ENCODE measurements around the gene DMD. TPM values are rescaled to one million over a fixed set of nuclear protein-coding genes. Genes with fewer than 3 reads are reported as not detected.

The DMD gene
- total RNA-seq, 5 donors from 2014 or later (not counting 1 experiment from before 2014, with no cell fraction given), result 0.73 to 1.6 (median 0.88) TPM; not detected in 1

- ChIA-PET POLR2A (no interaction called here), CTCF (no interaction called here)
- H3K4me1 ChIP-seq (ENCODE audit: control insufficient read depth in 1 of 2, extremely low read depth in 1 of 2, insufficient read depth in 2 of 2, low read length in 2 of 2), result no peaks in the 10 kb centered on the region
- DNase-seq, result no peak
- Mint-ChIP-seq H3K4me3 (no peak overlapping the region), H3K27ac (no peak overlapping the region), H3K9me3 (no peaks in the 10 kb centered on the region), H3K36me3 (no peaks in the 10 kb centered on the region), H3K4me1 (no peaks in the 10 kb centered on the region), H3K27me3 (no peaks in the 10 kb centered on the region)
- no peaks in the 10 kb centered on the region for H3K9me3 ChIP-seq
- ATAC-seq (replicated peaks in 1 of 4), result no peak
- H3K27me3 ChIP-seq (replicated peaks in 1 of 2; ENCODE audit: control insufficient read depth in 2 of 2, extremely low read depth in 1 of 2, insufficient read depth in 2 of 2, low read length in 1 of 2), result no peaks in the 10 kb centered on the region
- WGBS (ENCODE audit: insufficient coverage), result no CpG with 5 or more reads among the region's 4 CpGs
- H3K4me3 ChIP-seq (ENCODE audit: control insufficient read depth in 1 of 2, extremely low read depth in 1 of 2, low read length in 1 of 2), result no peak overlapping the region
- H3K36me3 ChIP-seq (ENCODE audit: control insufficient read depth in 2 of 2, extremely low read depth in 1 of 2, insufficient read depth in 1 of 2, low read length in 1 of 2), result no peaks in the 10 kb centered on the region
- H3K27ac ChIP-seq (ENCODE audit: low read length), result no peak overlapping the region
Observed at GRCh38 chrX:32778965-32779364, 432.4 kb downstream of the DMD start.

DNA sequence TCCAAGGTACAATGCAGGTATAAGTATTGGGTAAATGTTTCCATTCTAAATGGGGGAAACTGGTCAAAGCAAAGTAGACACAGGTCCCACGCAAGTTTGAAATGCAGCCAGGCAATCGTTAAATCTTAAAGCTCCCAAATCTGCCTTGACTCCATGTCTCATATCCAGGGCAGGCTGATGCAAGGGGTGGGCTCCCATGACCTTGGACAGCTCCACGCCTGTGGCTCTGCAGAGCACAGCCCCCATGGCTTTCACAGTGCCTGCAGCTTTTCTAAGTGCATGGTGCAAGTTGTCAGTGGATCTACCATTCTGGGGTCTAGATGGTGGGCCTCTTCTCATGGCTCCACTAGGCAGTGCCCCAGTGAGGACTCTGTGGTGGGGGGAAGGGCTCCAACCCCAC lies 436.4 kb downstream of the DMD start:
- H3K27ac Mint-ChIP-seq, result no peak overlapping the region
- WGBS (ENCODE audit: insufficient coverage), result no CpG with 5 or more reads among the region's 3 CpGs
- ChIA-PET CTCF (no interaction called here), POLR2A (no interaction called here)
- Histone ChIP-seq H3K27ac (ENCODE audit: low read length) (no peak overlapping the region), H3K4me3 (ENCODE audit: control insufficient read depth in 1 of 2, extremely low read depth in 1 of 2, low read length in 1 of 2) (no peak overlapping the region), H3K9me3 (no peaks in the 10 kb centered on the region), H3K4me1 (ENCODE audit: control insufficient read depth in 1 of 2, extremely low read depth in 1 of 2, insufficient read depth in 2 of 2, low read length in 2 of 2) (no peaks in the 10 kb centered on the region), H3K27me3 (replicated peaks in 1 of 2; ENCODE audit: control insufficient read depth in 2 of 2, extremely low read depth in 1 of 2, insufficient read depth in 2 of 2, low read length in 1 of 2) (no peaks in the 10 kb centered on the region), H3K36me3 (ENCODE audit: control insufficient read depth in 2 of 2, extremely low read depth in 1 of 2, insufficient read depth in 1 of 2, low read length in 1 of 2) (no peaks in the 10 kb centered on the region)
- H3K4me3 Mint-ChIP-seq, result no peak overlapping the region
- H3K9me3 Mint-ChIP-seq, result peaks cover 0 to 2% (median under 1%) of the 10 kb centered on the region in 3 donors
- DNase-seq (no peak), ATAC-seq (replicated peaks in 1 of 4) (no peak)
- H3K36me3 Mint-ChIP-seq, result no peaks in the 10 kb centered on the region
- no peaks in the 10 kb centered on the region for H3K4me1 Mint-ChIP-seq
- peaks cover 0 to 2% of the 10 kb centered on the region in 2 donors for H3K27me3 Mint-ChIP-seq

DNA sequence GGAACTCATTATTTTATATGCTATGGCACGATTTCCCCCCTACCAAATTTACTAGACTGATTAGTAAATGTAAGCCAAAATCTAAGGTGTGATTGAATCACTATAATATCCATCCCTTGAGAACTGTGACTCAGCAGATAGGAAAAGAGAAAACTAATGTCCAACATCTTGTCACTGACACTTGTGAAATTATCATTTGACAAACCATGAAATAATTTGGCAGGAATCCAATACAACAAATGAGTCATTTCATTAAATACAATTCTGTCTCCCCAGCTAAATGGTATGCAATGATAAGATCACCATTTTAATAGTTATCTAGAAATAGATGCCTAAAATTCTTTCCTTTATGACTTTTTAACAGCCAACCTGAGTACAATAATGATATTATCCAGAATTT lies 462.3 kb downstream of the DMD start:
- POLR2A ChIA-PET, result no interaction called here
- H3K9me3 ChIP-seq, result no peaks in the 10 kb centered on the region
- ATAC-seq (replicated peaks in 1 of 4) (no peak), DNase-seq (no peak)
- H3K4me1 Mint-ChIP-seq, result no peaks in the 10 kb centered on the region
- no peaks in the 10 kb centered on the region for H3K36me3 Mint-ChIP-seq
- CTCF ChIA-PET, result no interaction called here
- H3K4me3 ChIP-seq (ENCODE audit: control insufficient read depth in 1 of 2, extremely low read depth in 1 of 2, low read length in 1 of 2), result no peak overlapping the region
- no peaks in the 10 kb centered on the region for H3K27me3 ChIP-seq (replicated peaks in 1 of 2; ENCODE audit: control insufficient read depth in 2 of 2, extremely low read depth in 1 of 2, insufficient read depth in 2 of 2, low read length in 1 of 2)
- no CpG with 5 or more reads among the region's 1 CpG for WGBS (ENCODE audit: insufficient coverage)
- no peak overlapping the region for H3K27ac ChIP-seq (ENCODE audit: low read length)
- no peaks in the 10 kb centered on the region for H3K36me3 ChIP-seq (ENCODE audit: control insufficient read depth in 2 of 2, extremely low read depth in 1 of 2, insufficient read depth in 1 of 2, low read length in 1 of 2)
- H3K4me1 ChIP-seq (ENCODE audit: control insufficient read depth in 1 of 2, extremely low read depth in 1 of 2, insufficient read depth in 2 of 2, low read length in 2 of 2), result no peaks in the 10 kb centered on the region
- peaks cover 0 to 6% of the 10 kb centered on the region in 2 donors for H3K27me3 Mint-ChIP-seq
- H3K27ac Mint-ChIP-seq, result no peak overlapping the region
- H3K9me3 Mint-ChIP-seq, result peaks cover 0 to 15% (median 0%) of the 10 kb centered on the region in 3 donors
- H3K4me3 Mint-ChIP-seq, result no peak overlapping the region

DNA sequence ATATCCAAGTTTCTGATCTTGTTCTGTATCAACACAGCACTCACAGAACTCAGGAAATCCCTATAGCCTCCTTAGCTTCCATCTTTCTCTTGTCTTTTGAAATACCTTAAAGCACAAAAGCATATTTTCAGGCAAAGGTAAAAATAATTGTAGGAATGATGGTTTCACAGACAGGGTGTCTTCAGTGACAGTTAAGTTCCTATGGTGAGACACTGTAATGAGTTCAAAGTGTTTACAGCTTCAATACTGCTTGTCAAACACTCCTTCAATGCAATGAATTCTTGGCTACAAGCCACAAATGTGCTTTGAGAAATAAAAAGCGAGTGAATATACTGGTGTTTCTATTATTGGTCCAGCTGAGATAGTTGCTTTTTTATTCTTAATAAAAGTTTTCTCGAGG lies 466.0 kb downstream of the DMD start:
- Mint-ChIP-seq H3K27ac (no peak overlapping the region), H3K4me1 (no peaks in the 10 kb centered on the region), H3K4me3 (no peak overlapping the region), H3K9me3 (peaks cover 0 to 8% (median under 1%) of the 10 kb centered on the region in 3 donors), H3K27me3 (no peaks in the 10 kb centered on the region), H3K36me3 (no peaks in the 10 kb centered on the region)
- no peaks in the 10 kb centered on the region for H3K36me3 ChIP-seq (ENCODE audit: control insufficient read depth in 2 of 2, extremely low read depth in 1 of 2, insufficient read depth in 1 of 2, low read length in 1 of 2)
- no peak overlapping the region for H3K4me3 ChIP-seq (ENCODE audit: control insufficient read depth in 1 of 2, extremely low read depth in 1 of 2, low read length in 1 of 2)
- CTCF ChIA-PET, result no interaction called here
- POLR2A ChIA-PET, result no interaction called here
- H3K9me3 ChIP-seq, result no peaks in the 10 kb centered on the region
- ATAC-seq (replicated peaks in 1 of 4), result no peak
- no peak for DNase-seq
- no CpG with 5 or more reads among the region's 2 CpGs for WGBS (ENCODE audit: insufficient coverage)
- no peak overlapping the region for H3K27ac ChIP-seq (ENCODE audit: low read length)
- no peaks in the 10 kb centered on the region for H3K4me1 ChIP-seq (ENCODE audit: control insufficient read depth in 1 of 2, extremely low read depth in 1 of 2, insufficient read depth in 2 of 2, low read length in 2 of 2)
- no peaks in the 10 kb centered on the region for H3K27me3 ChIP-seq (replicated peaks in 1 of 2; ENCODE audit: control insufficient read depth in 2 of 2, extremely low read depth in 1 of 2, insufficient read depth in 2 of 2, low read length in 1 of 2)

GRCh38 chrX:32744921-32745320 lies 466.4 kb downstream of the DMD start:
- no peaks in the 10 kb centered on the region for H3K36me3 ChIP-seq (ENCODE audit: control insufficient read depth in 2 of 2, extremely low read depth in 1 of 2, insufficient read depth in 1 of 2, low read length in 1 of 2)
- no peaks in the 10 kb centered on the region for H3K27me3 Mint-ChIP-seq
- ChIA-PET CTCF (no interaction called here), POLR2A (no interaction called here)
- H3K27ac ChIP-seq (ENCODE audit: low read length), result no peak overlapping the region
- no peak for ATAC-seq (replicated peaks in 1 of 4)
- H3K9me3 ChIP-seq, result no peaks in the 10 kb centered on the region
- H3K4me1 ChIP-seq (ENCODE audit: control insufficient read depth in 1 of 2, extremely low read depth in 1 of 2, insufficient read depth in 2 of 2, low read length in 2 of 2), result no peaks in the 10 kb centered on the region
- H3K9me3 Mint-ChIP-seq, result peaks cover 0 to 8% (median 3%) of the 10 kb centered on the region in 3 donors
- H3K27ac Mint-ChIP-seq, result no peak overlapping the region
- WGBS (ENCODE audit: insufficient coverage), result no CpG with 5 or more reads among the region's 1 CpG
- no peak overlapping the region for H3K4me3 ChIP-seq (ENCODE audit: control insufficient read depth in 1 of 2, extremely low read depth in 1 of 2, low read length in 1 of 2)
- DNase-seq, result no peak
- no peaks in the 10 kb centered on the region for H3K36me3 Mint-ChIP-seq
- no peaks in the 10 kb centered on the region for H3K4me1 Mint-ChIP-seq
- no peaks in the 10 kb centered on the region for H3K27me3 ChIP-seq (replicated peaks in 1 of 2; ENCODE audit: control insufficient read depth in 2 of 2, extremely low read depth in 1 of 2, insufficient read depth in 2 of 2, low read length in 1 of 2)
- H3K4me3 Mint-ChIP-seq, result no peak overlapping the region

GRCh38 chrX:32741910-32742309 lies 469.4 kb downstream of the DMD start:
- no peaks in the 10 kb centered on the region for H3K9me3 ChIP-seq
- H3K27ac ChIP-seq (ENCODE audit: low read length), result no peak overlapping the region
- Mint-ChIP-seq H3K4me3 (no peak overlapping the region), H3K36me3 (no peaks in the 10 kb centered on the region), H3K4me1 (no peaks in the 10 kb centered on the region), H3K27ac (no peak overlapping the region), H3K9me3 (peaks cover 0 to 8% (median 3%) of the 10 kb centered on the region in 3 donors), H3K27me3 (no peaks in the 10 kb centered on the region)
- DNase-seq, result no peak
- no peak overlapping the region for H3K4me3 ChIP-seq (ENCODE audit: control insufficient read depth in 1 of 2, extremely low read depth in 1 of 2, low read length in 1 of 2)
- no peak for ATAC-seq (replicated peaks in 1 of 4)
- H3K36me3 ChIP-seq (ENCODE audit: control insufficient read depth in 2 of 2, extremely low read depth in 1 of 2, insufficient read depth in 1 of 2, low read length in 1 of 2), result no peaks in the 10 kb centered on the region
- no CpG with 5 or more reads among the region's 3 CpGs for WGBS (ENCODE audit: insufficient coverage)
- ChIA-PET POLR2A (no interaction called here), CTCF (no interaction called here)
- H3K27me3 ChIP-seq (replicated peaks in 1 of 2; ENCODE audit: control insufficient read depth in 2 of 2, extremely low read depth in 1 of 2, insufficient read depth in 2 of 2, low read length in 1 of 2), result no peaks in the 10 kb centered on the region
- H3K4me1 ChIP-seq (ENCODE audit: control insufficient read depth in 1 of 2, extremely low read depth in 1 of 2, insufficient read depth in 2 of 2, low read length in 2 of 2), result no peaks in the 10 kb centered on the region

DNA sequence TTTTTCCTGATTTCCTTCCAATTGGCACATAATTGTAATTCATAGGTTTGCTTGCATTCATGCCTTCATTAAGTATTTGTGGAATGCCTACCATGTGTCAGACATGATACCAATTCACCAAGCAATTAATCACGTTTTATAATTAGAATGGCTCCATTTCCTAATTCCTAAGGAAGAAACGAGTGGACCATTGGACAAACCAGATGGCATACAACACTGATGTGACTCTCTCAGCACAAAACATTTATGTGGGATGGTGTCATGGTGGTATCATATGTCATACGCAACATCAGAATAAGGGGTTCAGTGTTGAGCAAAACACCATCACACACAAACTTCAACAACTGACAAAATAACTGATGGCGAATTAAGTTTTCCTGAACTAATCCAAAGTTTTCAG lies 502.8 kb downstream of the DMD start:
- ATAC-seq (replicated peaks in 1 of 4) (no peak), DNase-seq (no peak)
- no peaks in the 10 kb centered on the region for H3K4me1 ChIP-seq (ENCODE audit: control insufficient read depth in 1 of 2, extremely low read depth in 1 of 2, insufficient read depth in 2 of 2, low read length in 2 of 2)
- no peak overlapping the region for H3K27ac ChIP-seq (ENCODE audit: low read length)
- Mint-ChIP-seq H3K4me1 (no peaks in the 10 kb centered on the region), H3K27me3 (no peaks in the 10 kb centered on the region), H3K4me3 (no peak overlapping the region), H3K9me3 (peaks cover 0 to 3% (median 2%) of the 10 kb centered on the region in 3 donors), H3K36me3 (no peaks in the 10 kb centered on the region), H3K27ac (no peak overlapping the region)
- ChIA-PET CTCF (no interaction called here), POLR2A (no interaction called here)
- no peak overlapping the region for H3K4me3 ChIP-seq (ENCODE audit: control insufficient read depth in 1 of 2, extremely low read depth in 1 of 2, low read length in 1 of 2)
- no peaks in the 10 kb centered on the region for H3K9me3 ChIP-seq
- WGBS (ENCODE audit: insufficient coverage), result 50% methylated on average over 1 of the region's 4 CpGs
- H3K36me3 ChIP-seq (ENCODE audit: control insufficient read depth in 2 of 2, extremely low read depth in 1 of 2, insufficient read depth in 1 of 2, low read length in 1 of 2), result no peaks in the 10 kb centered on the region
- no peaks in the 10 kb centered on the region for H3K27me3 ChIP-seq (replicated peaks in 1 of 2; ENCODE audit: control insufficient read depth in 2 of 2, extremely low read depth in 1 of 2, insufficient read depth in 2 of 2, low read length in 1 of 2)
